ENCODE data around the gene IPP. TPM values are rescaled to one million over a fixed set of nuclear protein-coding genes. Genes with fewer than 3 reads are reported as not detected.
A peak's percentile ranks its signal among the peaks of the same experiment; 100 is the strongest.

IPP gene
- total RNA-seq, 2 experiments from 2014 or later, result 14.5 to 14.7 TPM

DNA sequence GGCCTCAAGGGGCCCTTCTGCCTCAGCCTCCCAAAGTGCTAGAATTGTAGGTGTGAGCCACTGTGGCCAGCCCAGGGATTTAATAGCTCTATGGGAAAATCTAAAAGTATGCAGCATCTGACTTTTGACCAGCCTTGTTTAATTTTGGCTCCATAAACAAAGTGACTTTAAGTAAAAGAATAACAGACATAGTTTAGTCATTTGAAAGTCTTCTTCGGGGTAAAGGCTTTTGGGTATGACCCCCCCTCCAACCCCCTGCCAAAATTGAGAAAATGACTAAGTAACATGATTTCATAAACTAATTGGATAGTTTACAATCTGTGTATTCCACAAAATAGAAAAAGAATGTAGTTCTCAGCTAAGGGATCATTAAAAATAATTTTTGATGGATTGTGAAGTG, 81.1 kb downstream of the IPP start:
- ChIA-PET POLR2A (no interaction called here), CTCF (interaction anchor here (0.6 to 2.4 kb wide), 2 partner anchors 17 to 393 kb away, joined by 3 to 5 read pairs; partner anchors contain the start of gene GPBP1L1)
- Mint-ChIP-seq H3K4me1 (peaks cover 8% of the 10 kb centered on the region), H3K4me3 (no peak overlapping the region), H3K27me3 (no peaks in the 10 kb centered on the region), H3K9me3 (no peaks in the 10 kb centered on the region), H3K27ac (no peak overlapping the region), H3K36me3 (ENCODE audit: low read depth) (peaks cover 35% of the 10 kb centered on the region)
- no peak for DNase-seq

DNA sequence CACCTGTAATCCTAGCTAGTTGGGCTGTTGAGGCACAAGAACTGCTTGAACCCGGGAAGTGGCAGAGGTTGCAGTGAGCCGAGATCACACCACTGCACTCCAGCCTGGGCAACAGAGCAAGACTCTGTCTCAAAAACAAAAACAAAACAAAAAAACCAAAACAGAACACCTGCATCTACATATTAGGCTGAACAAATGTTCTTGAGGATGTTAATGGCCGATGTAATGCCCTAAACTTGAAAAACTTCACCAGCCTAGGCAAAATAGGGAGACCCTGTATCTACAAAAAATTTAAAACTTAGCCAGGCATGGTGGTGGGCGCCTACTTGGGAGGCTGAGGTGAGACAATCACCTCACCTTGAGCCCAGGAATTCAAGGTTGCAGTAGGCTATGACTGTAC, 81.9 kb downstream of the IPP start:
- Mint-ChIP-seq H3K27me3 (no peaks in the 10 kb centered on the region), H3K27ac (no peak overlapping the region), H3K4me3 (no peak overlapping the region), H3K4me1 (peaks cover 8% of the 10 kb centered on the region), H3K9me3 (no peaks in the 10 kb centered on the region), H3K36me3 (ENCODE audit: low read depth) (peaks cover 32% of the 10 kb centered on the region)
- ChIA-PET CTCF (interaction anchor here (0.6 kb wide), 1 partner anchor 1584 kb away, joined by 6 read pairs; no protein-coding TSS in a partner anchor), POLR2A (no interaction called here)
- no peak for DNase-seq

DNA sequence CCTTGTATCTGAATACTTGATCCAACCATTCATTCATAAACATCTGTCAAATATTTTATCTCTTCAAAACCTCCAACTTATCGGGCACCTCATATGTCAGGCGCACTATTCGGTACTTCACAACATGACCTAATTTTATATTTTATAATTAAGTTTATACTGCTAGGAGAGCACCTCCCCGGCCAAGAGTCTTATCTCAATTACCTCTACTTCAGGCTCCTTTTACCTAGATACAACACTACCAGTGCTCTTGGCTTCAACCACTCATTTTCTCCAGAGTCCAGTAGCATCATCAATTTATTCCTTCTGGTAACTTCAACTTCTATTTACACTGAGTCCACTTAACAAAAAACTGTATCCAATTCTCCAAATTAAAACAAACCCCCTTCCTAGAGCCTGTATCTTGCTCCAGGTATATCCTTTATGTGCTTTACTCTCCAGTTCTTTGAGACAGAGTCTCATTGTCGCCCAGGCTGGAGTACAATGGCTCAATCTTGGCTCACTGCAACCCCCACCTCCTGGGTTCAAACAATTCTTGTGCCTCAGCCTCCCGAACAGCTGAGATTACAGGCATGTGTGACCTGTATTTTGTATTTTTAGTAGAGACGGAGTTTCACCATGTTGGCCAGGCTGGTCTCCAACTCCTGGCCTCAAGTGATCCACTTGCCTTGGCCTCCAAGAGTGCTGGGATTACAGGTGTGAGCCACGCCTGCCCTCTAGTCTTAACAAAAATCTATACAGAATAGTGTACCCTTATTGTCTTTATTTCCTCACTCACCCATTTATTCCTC, 82.9 kb downstream of the IPP start:
- no peak for DNase-seq
- no peaks in the 10 kb centered on the region for H3K9me3 Mint-ChIP-seq
- no peaks in the 10 kb centered on the region for H3K27me3 Mint-ChIP-seq
- no peak overlapping the region for H3K27ac Mint-ChIP-seq
- H3K36me3 Mint-ChIP-seq (ENCODE audit: low read depth), result peaks cover 22% of the 10 kb centered on the region
- ChIA-PET POLR2A (no interaction called here), CTCF (interaction anchor here (0.6 kb wide), 2 partner anchors 184 to 1585 kb away, joined by 3 to 6 read pairs; no protein-coding TSS in a partner anchor)
- peaks cover 6% of the 10 kb centered on the region for H3K4me1 Mint-ChIP-seq
- no peak overlapping the region for H3K4me3 Mint-ChIP-seq

DNA sequence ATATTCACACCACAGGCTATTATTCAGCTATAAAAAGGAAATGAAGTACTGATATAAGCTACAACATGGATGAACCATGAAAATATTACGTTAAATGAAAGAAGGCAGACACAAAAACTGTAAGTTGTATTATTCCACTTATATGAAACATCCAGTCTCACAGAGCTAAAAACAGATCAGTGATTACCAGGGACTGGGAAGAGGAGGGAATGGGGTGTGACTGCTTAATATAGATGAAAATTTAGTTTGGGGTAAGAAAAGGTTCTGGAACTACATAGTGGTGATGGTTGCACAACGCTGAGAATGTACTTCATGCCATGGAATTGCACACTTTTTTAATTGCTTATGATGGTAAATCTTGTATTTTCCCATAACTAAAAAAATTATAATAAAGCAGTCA, 83.6 kb downstream of the IPP start:
- H3K9me3 Mint-ChIP-seq, result no peaks in the 10 kb centered on the region
- no peak overlapping the region for H3K27ac Mint-ChIP-seq
- H3K4me1 Mint-ChIP-seq, result peaks cover 6% of the 10 kb centered on the region
- no peak for DNase-seq
- H3K4me3 Mint-ChIP-seq, result no peak overlapping the region
- ChIA-PET POLR2A (no interaction called here), CTCF (interaction anchor here (0.6 kb wide), 1 partner anchor 184 kb away, joined by 3 read pairs; no protein-coding TSS in a partner anchor)
- peaks cover 21% of the 10 kb centered on the region for H3K36me3 Mint-ChIP-seq (ENCODE audit: low read depth)
- H3K27me3 Mint-ChIP-seq, result no peaks in the 10 kb centered on the region

DNA sequence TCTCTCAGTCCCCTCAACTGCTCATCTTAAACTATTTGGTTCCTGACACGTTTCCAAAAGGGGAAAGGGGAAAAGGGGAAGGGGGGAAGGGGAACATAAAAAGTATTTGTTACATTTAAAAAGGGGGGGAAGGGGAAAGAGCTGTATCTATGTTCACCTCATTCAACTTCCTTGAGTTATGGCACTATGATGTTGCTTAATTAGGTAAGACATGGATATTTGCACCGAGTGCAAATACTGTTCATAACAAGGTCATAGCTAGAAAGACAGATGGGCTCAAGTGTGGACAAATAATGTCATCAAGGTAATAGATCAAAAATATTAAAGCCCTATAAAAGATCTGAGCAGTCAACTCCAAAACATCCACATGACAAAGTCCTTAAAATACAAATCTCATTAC, 90.1 kb downstream of the IPP start:
- H3K27me3 Mint-ChIP-seq, result no peaks in the 10 kb centered on the region
- CTCF ChIA-PET, result no interaction called here
- no peak for DNase-seq
- peaks cover 16% of the 10 kb centered on the region for H3K4me1 Mint-ChIP-seq
- POLR2A ChIA-PET, result no interaction called here
- H3K9me3 Mint-ChIP-seq, result no peaks in the 10 kb centered on the region
- no peak overlapping the region for H3K27ac Mint-ChIP-seq
- H3K36me3 Mint-ChIP-seq (ENCODE audit: low read depth), result peaks cover 52% of the 10 kb centered on the region
- H3K4me3 Mint-ChIP-seq, result no peak overlapping the region

DNA sequence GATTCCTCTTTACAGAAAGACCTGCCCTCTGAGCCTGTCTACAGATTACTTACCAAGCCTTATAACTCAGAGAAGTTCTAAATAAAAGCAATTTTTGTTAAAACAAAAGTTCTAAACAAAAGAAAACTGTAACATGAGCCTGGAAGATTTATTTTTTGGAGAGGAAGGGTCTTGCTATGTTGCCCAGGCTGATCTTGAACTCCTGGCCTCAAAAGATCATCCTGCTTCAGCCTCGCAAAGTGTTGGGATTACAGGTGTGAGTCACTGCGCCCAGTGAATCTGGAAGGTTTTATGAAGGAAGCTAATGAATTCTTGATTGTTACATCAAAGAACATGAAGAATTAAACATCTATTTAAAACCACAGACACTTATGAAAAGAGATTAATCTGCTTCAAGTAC, 91.2 kb downstream of the IPP start:
- Mint-ChIP-seq H3K4me3 (no peak overlapping the region), H3K27ac (no peak overlapping the region), H3K27me3 (no peaks in the 10 kb centered on the region), H3K36me3 (ENCODE audit: low read depth) (peaks cover 59% of the 10 kb centered on the region), H3K4me1 (peaks cover 25% of the 10 kb centered on the region), H3K9me3 (no peaks in the 10 kb centered on the region)
- CTCF ChIA-PET, result no interaction called here
- DNase-seq, result no peak
- POLR2A ChIA-PET, result interaction anchor here (1.7 kb wide), 1 partner anchor 27 kb away, joined by 4 read pairs; no protein-coding TSS in a partner anchor

DNA sequence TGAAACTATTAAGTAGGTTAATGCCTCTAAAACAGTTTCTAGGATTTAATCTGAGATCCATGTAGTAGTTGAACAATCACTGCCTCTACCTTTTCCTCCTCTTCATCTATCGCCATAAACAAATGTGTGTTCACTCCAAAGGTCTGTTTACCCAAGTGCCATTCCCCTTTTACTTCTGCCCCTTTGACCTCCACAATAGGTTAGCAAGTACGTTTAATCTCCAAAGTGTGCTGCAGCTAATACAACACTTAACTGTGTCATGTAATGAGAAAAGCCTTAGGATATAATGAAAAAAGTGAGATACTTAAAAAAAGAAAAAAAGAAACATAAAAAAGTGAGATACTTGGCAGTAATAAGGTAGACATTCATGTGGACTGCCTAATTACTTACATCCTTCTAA, 92.3 kb downstream of the IPP start:
- Mint-ChIP-seq H3K9me3 (no peaks in the 10 kb centered on the region), H3K27me3 (no peaks in the 10 kb centered on the region), H3K36me3 (ENCODE audit: low read depth) (peaks cover 60% of the 10 kb centered on the region), H3K27ac (no peak overlapping the region), H3K4me1 (peaks cover 22% of the 10 kb centered on the region), H3K4me3 (no peak overlapping the region)
- POLR2A ChIA-PET, result interaction anchor here (0.8 to 1.7 kb wide), 2 partner anchors 28 to 30 kb away, joined by 3 to 4 read pairs; partner anchors contain the start of gene TMEM69
- CTCF ChIA-PET, result no interaction called here
- no peak for DNase-seq

DNA sequence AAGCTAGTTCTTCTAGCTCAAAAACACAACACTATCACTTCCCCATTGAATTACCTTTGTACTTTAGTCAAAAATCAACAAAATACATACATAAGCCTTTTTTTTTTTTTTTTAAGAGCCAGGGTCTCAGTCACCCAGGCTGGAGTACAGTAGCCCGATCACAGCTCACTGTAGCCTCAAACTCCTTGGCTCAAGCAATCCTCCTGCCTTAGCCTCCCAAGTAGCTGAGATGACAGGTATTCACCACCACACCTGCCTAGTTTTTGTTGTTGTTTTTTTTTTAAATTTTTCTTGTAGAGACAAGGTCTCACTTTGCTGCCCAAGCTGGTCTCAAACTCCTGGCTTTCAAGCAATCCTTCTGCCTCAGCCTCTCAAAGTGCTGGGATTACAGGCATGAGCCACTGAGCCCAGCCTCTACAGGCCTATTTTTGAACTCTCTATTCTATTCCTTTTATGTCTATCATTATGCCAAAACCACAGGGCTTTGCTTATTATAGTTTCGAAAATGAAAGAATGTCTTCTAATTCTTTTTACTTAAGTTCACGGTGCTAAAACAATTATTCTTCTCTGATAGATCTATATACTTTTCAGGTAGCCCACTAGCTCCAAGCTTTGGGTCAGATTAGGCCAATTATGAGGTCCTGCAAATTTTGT, 93.8 kb downstream of the IPP start:
- Mint-ChIP-seq H3K4me1 (peaks cover 22% of the 10 kb centered on the region), H3K9me3 (no peaks in the 10 kb centered on the region), H3K27me3 (no peaks in the 10 kb centered on the region), H3K36me3 (ENCODE audit: low read depth) (peaks cover 71% of the 10 kb centered on the region), H3K27ac (no peak overlapping the region), H3K4me3 (no peak overlapping the region)
- DNase-seq, result no peak
- ChIA-PET CTCF (interaction anchor here (0.6 kb wide), 1 partner anchor 311 kb away, joined by 4 read pairs; no protein-coding TSS in a partner anchor), POLR2A (interaction anchor here (0.6 to 2.3 kb wide), 2 partner anchors 30 to 233 kb away, joined by 3 to 16 read pairs; partner anchors contain the start of gene GPBP1L1)

DNA sequence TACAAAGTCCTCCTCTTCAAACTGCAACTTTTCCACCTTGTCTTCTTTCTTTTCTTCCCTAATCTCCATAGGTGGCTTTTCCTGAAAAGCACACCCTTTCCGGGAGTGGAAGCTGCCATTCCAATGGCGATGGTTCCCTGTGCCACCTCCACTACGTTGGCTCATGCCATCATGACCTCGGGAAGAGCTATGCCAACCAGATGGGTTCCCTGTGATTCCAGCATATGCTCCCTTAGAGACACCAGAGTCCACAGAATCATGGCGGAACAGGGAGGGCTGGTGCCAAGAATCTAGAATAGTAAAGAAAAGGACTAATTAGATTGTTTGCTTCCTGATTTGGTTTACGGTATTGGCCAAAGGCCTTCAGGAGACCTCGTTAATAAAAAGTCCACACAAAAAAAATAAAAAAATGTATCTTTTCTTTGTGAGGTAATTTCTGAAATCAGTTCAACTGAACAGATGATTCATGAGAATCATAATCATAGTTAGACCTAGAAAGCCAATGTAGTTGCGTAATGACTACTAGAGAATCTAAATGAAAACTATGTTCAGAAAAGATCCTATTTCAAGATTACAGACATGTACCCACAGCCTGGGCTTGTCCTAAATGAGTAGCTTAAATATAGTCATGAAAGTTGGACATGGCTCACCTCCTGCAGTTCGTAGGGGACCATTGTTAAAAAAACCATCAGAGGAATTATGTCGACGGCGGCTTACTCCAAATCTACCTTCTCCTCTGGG, 95.7 kb downstream of the IPP start:
- Mint-ChIP-seq H3K4me3 (no peak overlapping the region), H3K9me3 (no peaks in the 10 kb centered on the region), H3K36me3 (ENCODE audit: low read depth) (peaks cover 75% of the 10 kb centered on the region), H3K27ac (peak overlapping the region; percentile 45), H3K27me3 (no peaks in the 10 kb centered on the region), H3K4me1 (peaks cover 24% of the 10 kb centered on the region)
- ChIA-PET CTCF (interaction anchor here (0.9 kb wide), 1 partner anchor 189 kb away, joined by 3 read pairs; no protein-coding TSS in a partner anchor), POLR2A (interaction anchor here (0.5 to 2.3 kb wide), 4 partner anchors 9 to 669 kb away, joined by 3 to 16 read pairs (median 3); partner anchors contain the start of genes GPBP1L1 and NASP)
- DNase-seq, result no peak

Other genes with a start within 250 kb of the IPP start
- gene PRDX1, start 228.8 kb downstream of the IPP start, total RNA-seq, result 100 to 1,000 TPM; 296 to 309 TPM
- 100 to 1,000 TPM; 144 TPM for gene AKR1A1, start 199.8 kb downstream of the IPP start, total RNA-seq
- gene NASP, start 166.6 kb downstream of the IPP start, total RNA-seq, result 100 to 1,000 TPM; 166 to 172 TPM
- gene CCDC17, start 126.6 kb downstream of the IPP start, total RNA-seq, result 1 to 10 TPM; 2.6 to 3.6 TPM
- 100 to 1,000 TPM; 130 to 134 TPM for gene GPBP1L1, start 64.1 kb downstream of the IPP start, total RNA-seq
- gene TMEM69, start 62.5 kb downstream of the IPP start, total RNA-seq, result 10 to 100 TPM; 19.2 to 22.6 TPM
- gene MAST2, start 53.0 kb upstream of the IPP start, total RNA-seq, result 10 to 100 TPM; 25.4 to 27.8 TPM